SK-N-SH (cell line): ENCODE results near the gene TCF7L2. TPM values are rescaled to one million over a fixed set of nuclear protein-coding genes. Genes with fewer than 3 reads are reported as not detected.

Source experiments
- CTCF ChIA-PET: fragments of 300-600, 350-600 bp; formaldehyde crosslinking; extraction: SDS; loops from one replicate; lab custom pipeline; 2021; lab: Yijun Ruan, JAX
- POLR2A ChIA-PET: fragments of 350-600 bp; sonication (Branson Sonifier 250); formaldehyde crosslinking; extraction: SDS; loops from one replicate; lab custom pipeline; 2020; ENCODE audit warnings: antibody characterized with exemption, inconsistent platforms; lab: Yijun Ruan, JAX
- DNase-seq: peaks from one replicate; pipeline ENCODE4 v3.0.0; 2012
- H2AFZ ChIP-seq: fragments of 200-600 bp; sonication (generic); 2 replicates; pipeline ENCODE4 v1.8.1; 2016; ENCODE audit warnings: antibody characterized with exemption, mild to moderate bottlenecking, low read depth
- H3F3A ChIP-seq: fragments of 200-600 bp; sonication (generic); replicated peaks from 2 replicates; pipeline ENCODE3; 2016; ENCODE audit warnings: antibody characterized with exemption, mild to moderate bottlenecking; ENCODE audit not compliant: insufficient read depth
- H3K27ac ChIP-seq, 2 experiments: fragments of 200-500 bp in 1 of 2; fragments of 200-600 bp in 1 of 2; sonication (Bioruptor generic) in 1 of 2; sonication (generic), shearing (Covaris generic) in 1 of 2; 2 replicates each; pipeline versions ENCODE4 v1.5.1 to v1.6.1; 2014 to 2016; ENCODE audit warnings: low read depth in 2 of 2, inconsistent platforms in 1 of 2, low read length in 1 of 2, mild to moderate bottlenecking in 1 of 2, mixed read lengths in 1 of 2
- H3K27me3 ChIP-seq: fragments of 200-600 bp; sonication (generic), shearing (Covaris generic); 2 replicates; pipeline ENCODE4 v1.6.1; 2016; ENCODE audit warnings: mixed run types; ENCODE audit not compliant: insufficient read depth
- H3K36me3 ChIP-seq, 2 experiments: fragments of 200-500 bp in 1 of 2; fragments of 200-600 bp in 1 of 2; sonication (Bioruptor generic) in 1 of 2; sonication (generic) in 1 of 2; replicated peaks in 1 of 2; 2 replicates each; pipeline versions ENCODE3 to v1.5.1; 2014 to 2016; ENCODE audit warnings: low read length in 1 of 2, mild to moderate bottlenecking in 1 of 2; ENCODE audit not compliant: insufficient read depth in 2 of 2, control insufficient read depth in 1 of 2
- H3K4me1 ChIP-seq, 2 experiments: fragments of 200-500 bp in 1 of 2; fragments of 200-600 bp in 1 of 2; sonication (Bioruptor generic) in 1 of 2; sonication (generic), shearing (Covaris generic) in 1 of 2; 2 replicates each; pipeline versions ENCODE4 v1.5.1 to v1.6.1; 2014 to 2016; ENCODE audit warnings: low read depth in 1 of 2, low read length in 1 of 2, mixed run types in 1 of 2; ENCODE audit not compliant: insufficient read depth in 2 of 2, control insufficient read depth in 1 of 2
- H3K4me2 ChIP-seq: fragments of 200-600 bp; sonication (generic), shearing (Covaris generic); 2 replicates; pipeline ENCODE4 v1.6.1; 2017; ENCODE audit warnings: mixed run types
- H3K4me3 ChIP-seq, 2 experiments: fragments of 200-500 bp in 1 of 2; fragments of 200-600 bp in 1 of 2; sonication (Bioruptor generic) in 1 of 2; sonication (generic), shearing (Covaris generic) in 1 of 2; 2 replicates each; pipeline versions ENCODE4 v1.5.1 to v1.8.1; 2014 to 2016; ENCODE audit warnings: low read depth in 2 of 2, inconsistent platforms in 1 of 2, low read length in 1 of 2, mild to moderate bottlenecking in 1 of 2, mixed read lengths in 1 of 2, moderate library complexity in 1 of 2
- H3K79me2 ChIP-seq: fragments of 200-600 bp; sonication (generic); 2 replicates; pipeline ENCODE4 v1.8.1; 2017; ENCODE audit warnings: mild to moderate bottlenecking; ENCODE audit not compliant: insufficient read depth
- H3K9ac ChIP-seq: fragments of 200-600 bp; sonication (generic); 2 replicates; pipeline ENCODE4 v1.6.1; 2017; ENCODE audit warnings: mixed run types
- H3K9me2 ChIP-seq: fragments of 200-600 bp; sonication (generic); 2 replicates; pipeline ENCODE4 v1.6.1; 2017; ENCODE audit warnings: mixed run types
- H3K9me3 ChIP-seq: fragments of 200-600 bp; sonication (generic); 2 replicates; pipeline ENCODE4 v1.6.1; 2017; ENCODE audit warnings: mixed run types, mild to moderate bottlenecking, moderate library complexity
- H4K20me1 ChIP-seq: fragments of 200-600 bp; sonication (generic); 2 replicates; pipeline ENCODE4 v1.6.1; 2017; ENCODE audit warnings: mild to moderate bottlenecking, mixed run types; ENCODE audit not compliant: insufficient read depth
- CHD2 ChIP-seq: fragments of 150-350 bp; IDR thresholded peaks from 2 replicates; pipeline ENCODE4 v1.6.1; 2018; ENCODE audit warnings: low read length; ENCODE audit not compliant: partially characterized antibody
- EP300 ChIP-seq, 2 experiments: IDR thresholded peaks; 2 replicates each; pipeline versions ENCODE4 v1.4.0 to v1.6.1; 2012; ENCODE audit warnings: borderline replicate concordance in 1 of 2, low read depth in 1 of 2, low read length in 1 of 2
- EZH2phosphoT487 ChIP-seq: fragments of 200-600 bp; sonication (generic); IDR thresholded peaks from 2 replicates; pipeline ENCODE4 v1.6.1; 2017; ENCODE audit warnings: low read depth, mixed run types, mild to moderate bottlenecking, antibody characterized with exemption, moderate library complexity, borderline replicate concordance
- JUND ChIP-seq: IDR thresholded peaks from 2 replicates; pipeline ENCODE4 v1.4.0; 2012
- MAX ChIP-seq: IDR thresholded peaks from 2 replicates; pipeline ENCODE4 v1.4.0; 2012; ENCODE audit warnings: low read depth
- MEF2A ChIP-seq: IDR thresholded peaks from 2 replicates; pipeline ENCODE4 v1.4.0; 2012; ENCODE audit warnings: low read depth, borderline replicate concordance
- MXI1 ChIP-seq: IDR thresholded peaks from 2 replicates; pipeline ENCODE4 v1.6.1; 2012; ENCODE audit warnings: mild to moderate bottlenecking, low read depth, low read length, improper control_type of control experiment
- NFIC ChIP-seq: IDR thresholded peaks from 2 replicates; pipeline ENCODE4 v1.4.0; 2012; ENCODE audit warnings: borderline replicate concordance
- NRF1 ChIP-seq: IDR thresholded peaks from 2 replicates; pipeline ENCODE4 v1.6.1; 2012; ENCODE audit warnings: low read depth, mild to moderate bottlenecking, low read length
- RXRA ChIP-seq: IDR thresholded peaks from 2 replicates; pipeline ENCODE4 v1.4.0; 2012; ENCODE audit warnings: low read depth, mild to moderate bottlenecking, borderline replicate concordance
- SIN3A ChIP-seq: IDR thresholded peaks from 2 replicates; pipeline ENCODE4 v1.6.1; 2012; ENCODE audit warnings: low read depth, mild to moderate bottlenecking, low read length, moderate library complexity, borderline replicate concordance
- USF1 ChIP-seq: IDR thresholded peaks from 2 replicates; pipeline ENCODE4 v1.4.0; 2012; ENCODE audit warnings: low read depth, borderline replicate concordance
- USF2 ChIP-seq: fragments of 150-350 bp; IDR thresholded peaks from 2 replicates; pipeline ENCODE4 v1.6.1; 2017; ENCODE audit warnings: antibody characterized with exemption, low read length, low read depth, borderline replicate concordance
- WGBS: methylation state at CpG from one replicate; pipeline ENCODE4 v1.1.6; 2017; ENCODE audit warnings: low lambda C conversion rate; 5-methylcytosine and 5-hydroxymethylcytosine counted together
- polyA plus RNA-seq, 3 experiments: library from polyadenylated mRNA; depleted of rRNA; stranded (reverse); fragments of >200 nt; gene quantifications; 2 replicates each; pipeline ENCODE4 v1.2.3, GENCODE V29; 2012

The TCF7L2 gene
- polyA plus RNA-seq, 1 of the 3 experiments (the other 2 are of a cell fraction), result 10.2 TPM

GRCh38 chr10:113149626-113150025 lies 199.6 kb downstream of the TCF7L2 start (continued):
- TF ChIP-seq EP300 (IDR thresholded peaks at IDR 0.05; ENCODE audit: borderline replicate concordance in 1 of 2, low read depth in 1 of 2, low read length in 1 of 2) (no peak), RXRA (no peak)

GRCh38 chr10:113151190-113151666 lies 201.2 kb downstream of the TCF7L2 start:
- CTCF ChIA-PET, result interaction anchor here (1.0 kb wide), 2 partner anchors 11 to 16 kb away, joined by 3 read pairs; no protein-coding TSS in a partner anchor
- H2AFZ ChIP-seq, result no peak overlapping the region
- H3K4me3 ChIP-seq, result no peak overlapping the region
- WGBS, result 97% methylated on average over 5 of the region's 6 CpGs
- no peaks in the 10 kb centered on the region for H4K20me1 ChIP-seq
- H3K27ac ChIP-seq, result no peak overlapping the region
- DNase-seq, result no peak
- no peak overlapping the region for H3K9ac ChIP-seq
- no peaks in the 10 kb centered on the region for H3F3A ChIP-seq
- no peaks in the 10 kb centered on the region for H3K9me2 ChIP-seq
- POLR2A ChIA-PET, result no interaction called here
- H3K36me3 ChIP-seq, result peaks cover 33 to 73% of the 10 kb centered on the region in 2 experiments
- no peaks in the 10 kb centered on the region for H3K27me3 ChIP-seq
- H3K4me1 ChIP-seq, result peaks cover 0 to 3% of the 10 kb centered on the region in 2 experiments; a peak in 2 of 4 replicates
- H3K79me2 ChIP-seq, result no peaks in the 10 kb centered on the region
- no peaks in the 10 kb centered on the region for H3K9me3 ChIP-seq
- H3K4me2 ChIP-seq, result no peak overlapping the region
- TF ChIP-seq EZH2phosphoT487, result no peak

- H2AFZ ChIP-seq, result no peak overlapping the region
- POLR2A ChIA-PET, result no interaction called here
- peak; percentile 23; the same call in 1 of the 2 replicates for TF ChIP-seq USF1
- no peak for TF ChIP-seq CHD2
These were observed 203.6 kb downstream of the TCF7L2 start for GRCh38 chr10:113153493-113154102.

GRCh38 chr10:113157441-113157840 lies 207.4 kb downstream of the TCF7L2 start:
- CTCF ChIA-PET, result no interaction called here
- H3K79me2 ChIP-seq, result no peaks in the 10 kb centered on the region
- no peak overlapping the region for H3K9ac ChIP-seq
- no peak overlapping the region for H3K4me3 ChIP-seq
- H3K27me3 ChIP-seq, result no peaks in the 10 kb centered on the region
- no peaks in the 10 kb centered on the region for H3K9me3 ChIP-seq
- H3K36me3 ChIP-seq, result peaks cover 33 to 53% of the 10 kb centered on the region in 2 experiments
- H2AFZ ChIP-seq, result no peak overlapping the region
- H3K27ac ChIP-seq, result no peak overlapping the region
- H3K9me2 ChIP-seq, result no peaks in the 10 kb centered on the region
- no peak overlapping the region for H3K4me2 ChIP-seq
- POLR2A ChIA-PET, result no interaction called here
- WGBS, result 94% methylated on average over 7 of the region's 7 CpGs
- no peaks in the 10 kb centered on the region for H4K20me1 ChIP-seq
- no peaks in the 10 kb centered on the region for H3K4me1 ChIP-seq
- no peak for DNase-seq
- peaks cover 6% of the 10 kb centered on the region for H3F3A ChIP-seq
- no peak for TF ChIP-seq MXI1
- no peak for TF ChIP-seq MEF2A
- TF ChIP-seq SIN3A, result no peak
- no peak for TF ChIP-seq USF1
- no peak for TF ChIP-seq NFIC
- no peak for TF ChIP-seq JUND
- TF ChIP-seq USF2, result no peak
- TF ChIP-seq EP300 (IDR thresholded peaks at IDR 0.05; ENCODE audit: borderline replicate concordance in 1 of 2, low read depth in 1 of 2, low read length in 1 of 2), result no peak
- TF ChIP-seq CHD2, result no peak
- TF ChIP-seq NRF1, result no peak
- no peak for TF ChIP-seq MAX

More at GRCh38 chr10:113153493-113154102, 203.6 kb downstream of the TCF7L2 start:
- DNase-seq, result no peak
- Histone ChIP-seq H3F3A (no peaks in the 10 kb centered on the region), H3K9me2 (no peaks in the 10 kb centered on the region), H3K27ac (no peak overlapping the region), H3K4me2 (no peak overlapping the region), H4K20me1 (no peaks in the 10 kb centered on the region), H3K79me2 (no peaks in the 10 kb centered on the region), H3K9me3 (no peaks in the 10 kb centered on the region), H3K4me3 (no peak overlapping the region), H3K9ac (no peak overlapping the region), H3K4me1 (no peaks in the 10 kb centered on the region), H3K36me3 (peaks cover 27 to 70% of the 10 kb centered on the region in 2 experiments), H3K27me3 (no peaks in the 10 kb centered on the region)
- WGBS, result 96% methylated on average over 17 of the region's 17 CpGs
- CTCF ChIA-PET, result interaction anchor here (1.7 to 2.0 kb wide), 2 partner anchors 11 to 14 kb away, joined by 6 to 8 read pairs; no protein-coding TSS in a partner anchor
